ENCODE results near the gene DYNC1I1.
A peak's percentile ranks its signal among the peaks of the same experiment; 100 is the strongest.

DYNC1I1 gene

DNA sequence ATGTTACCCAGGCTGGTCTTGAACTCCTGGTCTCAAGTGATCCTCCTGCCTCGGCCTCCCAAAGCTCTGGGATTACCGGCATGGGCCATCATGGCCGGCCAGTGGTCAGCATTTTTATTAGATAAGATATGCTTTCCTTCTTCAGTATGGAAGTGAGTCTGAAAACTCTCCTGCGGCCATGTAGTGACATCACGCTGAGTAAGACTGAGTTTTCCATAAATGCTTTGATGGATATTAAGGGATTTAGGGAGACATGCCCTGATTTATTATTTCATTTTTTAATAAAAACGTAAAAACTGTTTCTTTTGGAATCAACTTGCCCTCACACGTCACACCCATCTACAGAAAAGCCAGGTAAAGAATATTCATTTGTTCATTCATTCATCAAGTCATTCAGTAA is 48.4 kb downstream of the DYNC1I1 start:
- no peak overlapping the region for H3K4me3 ChIP-seq (ENCODE audit: low read length)
- TF ChIP-seq, protein P1, sequence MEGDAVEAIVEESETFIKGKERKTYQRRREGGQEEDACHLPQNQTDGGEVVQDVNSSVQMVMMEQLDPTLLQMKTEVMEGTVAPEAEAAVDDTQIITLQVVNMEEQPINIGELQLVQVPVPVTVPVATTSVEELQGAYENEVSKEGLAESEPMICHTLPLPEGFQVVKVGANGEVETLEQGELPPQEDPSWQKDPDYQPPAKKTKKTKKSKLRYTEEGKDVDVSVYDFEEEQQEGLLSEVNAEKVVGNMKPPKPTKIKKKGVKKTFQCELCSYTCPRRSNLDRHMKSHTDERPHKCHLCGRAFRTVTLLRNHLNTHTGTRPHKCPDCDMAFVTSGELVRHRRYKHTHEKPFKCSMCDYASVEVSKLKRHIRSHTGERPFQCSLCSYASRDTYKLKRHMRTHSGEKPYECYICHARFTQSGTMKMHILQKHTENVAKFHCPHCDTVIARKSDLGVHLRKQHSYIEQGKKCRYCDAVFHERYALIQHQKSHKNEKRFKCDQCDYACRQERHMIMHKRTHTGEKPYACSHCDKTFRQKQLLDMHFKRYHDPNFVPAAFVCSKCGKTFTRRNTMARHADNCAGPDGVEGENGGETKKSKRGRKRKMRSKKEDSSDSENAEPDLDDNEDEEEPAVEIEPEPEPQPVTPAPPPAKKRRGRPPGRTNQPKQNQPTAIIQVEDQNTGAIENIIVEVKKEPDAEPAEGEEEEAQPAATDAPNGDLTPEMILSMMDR (conservative IDR thresholded peaks at IDR 0.05; ENCODE audit: low read depth, low read length) = no peak
- no peak for DNase-seq (ENCODE audit: low read depth)

DNA sequence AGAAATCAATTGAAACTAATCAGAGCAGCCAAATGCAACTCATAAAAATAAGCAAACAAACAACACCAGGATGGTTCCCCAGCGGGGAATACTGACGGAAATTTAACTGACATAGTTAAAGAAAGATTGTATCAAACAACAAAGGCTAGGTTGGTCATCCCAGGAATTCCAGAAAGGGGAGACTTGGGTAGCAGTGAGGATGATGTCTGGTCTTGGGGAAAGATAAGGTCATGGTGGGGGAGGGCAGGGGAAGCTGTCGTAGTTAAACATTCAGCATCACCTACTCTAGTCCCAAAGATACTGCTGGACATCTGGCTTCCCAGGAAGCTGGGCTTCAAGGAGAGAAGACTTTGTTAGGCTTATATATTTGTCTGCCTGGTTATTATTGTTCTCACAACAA is 50.4 kb downstream of the DYNC1I1 start:
- H3K4me3 ChIP-seq (ENCODE audit: low read length) = no peak overlapping the region
- DNase-seq (ENCODE audit: low read depth) = no peak
- TF ChIP-seq, protein P1 (conservative IDR thresholded peaks at IDR 0.05; ENCODE audit: low read depth, low read length) = no peak

DNA sequence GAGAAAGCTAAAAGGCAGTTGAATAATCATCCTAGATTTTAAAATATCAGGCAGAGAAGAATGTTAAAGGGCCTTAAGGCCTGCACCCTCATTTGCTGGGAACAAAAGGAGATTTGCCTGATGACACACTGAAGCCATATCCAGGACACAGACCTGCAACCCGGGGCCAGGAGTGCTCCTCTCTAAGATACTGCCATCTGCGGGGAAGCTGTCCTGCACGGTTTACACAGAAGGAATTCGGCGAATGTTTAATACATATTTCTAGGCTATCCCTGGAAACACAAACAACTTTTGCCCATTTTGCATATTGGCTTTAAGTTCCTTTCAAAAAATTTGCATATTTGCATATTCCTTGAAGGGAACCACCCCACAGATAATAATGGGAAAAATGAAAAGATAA is 52.3 kb downstream of the DYNC1I1 start:
- TF ChIP-seq, protein P1 (conservative IDR thresholded peaks at IDR 0.05; ENCODE audit: low read depth, low read length) = no peak
- DNase-seq (ENCODE audit: low read depth) = no peak
- H3K4me3 ChIP-seq (ENCODE audit: low read length) = no peak overlapping the region

DNA sequence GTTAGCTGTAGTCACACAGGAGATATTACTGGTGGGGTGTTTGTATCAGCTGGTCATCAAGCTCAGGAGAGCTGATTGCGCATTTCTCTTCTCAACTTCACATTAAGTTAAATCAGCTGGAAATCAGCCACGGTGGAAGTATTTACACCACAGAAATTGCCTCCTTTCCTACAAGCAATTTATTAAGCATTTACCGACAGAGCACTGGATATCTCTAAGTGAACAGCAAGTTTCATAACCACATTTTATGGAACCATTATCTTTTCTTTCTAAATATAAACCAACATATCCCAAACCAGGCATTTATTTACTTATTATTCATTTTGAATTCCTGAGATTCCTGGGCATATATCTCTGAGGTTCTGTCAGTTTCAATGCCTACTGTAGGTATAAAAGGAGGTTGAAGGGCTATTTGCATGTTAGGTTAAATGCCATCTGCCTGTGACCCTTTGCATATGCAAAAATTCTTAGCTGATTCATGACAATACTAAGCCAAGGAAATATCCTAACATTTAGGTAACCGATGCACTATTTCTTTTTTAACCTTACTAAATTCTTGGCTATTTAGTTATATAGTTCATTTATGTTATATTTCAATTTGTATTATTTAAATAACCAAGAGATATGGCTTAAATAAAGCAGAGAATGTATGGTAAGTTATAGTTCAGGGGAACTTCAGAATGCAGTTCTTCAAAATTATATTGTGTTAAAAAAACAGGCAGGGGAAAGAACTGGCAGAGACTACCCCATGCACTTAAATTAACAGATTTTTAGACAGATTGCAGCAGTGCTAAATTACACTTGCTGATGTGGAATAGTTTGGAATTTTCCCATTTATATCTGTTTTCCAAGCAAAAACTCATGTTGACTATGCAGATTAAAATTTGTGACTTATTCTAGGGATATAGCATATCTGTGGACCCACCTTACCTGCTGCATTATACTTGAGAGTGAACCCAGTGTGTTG is 56.8 kb downstream of the DYNC1I1 start:
- DNase-seq (ENCODE audit: low read depth) = no peak
- H3K4me3 ChIP-seq (ENCODE audit: low read length) = no peak overlapping the region
- TF ChIP-seq, protein P1 (conservative IDR thresholded peaks at IDR 0.05; ENCODE audit: low read depth, low read length) = no peak

DNA sequence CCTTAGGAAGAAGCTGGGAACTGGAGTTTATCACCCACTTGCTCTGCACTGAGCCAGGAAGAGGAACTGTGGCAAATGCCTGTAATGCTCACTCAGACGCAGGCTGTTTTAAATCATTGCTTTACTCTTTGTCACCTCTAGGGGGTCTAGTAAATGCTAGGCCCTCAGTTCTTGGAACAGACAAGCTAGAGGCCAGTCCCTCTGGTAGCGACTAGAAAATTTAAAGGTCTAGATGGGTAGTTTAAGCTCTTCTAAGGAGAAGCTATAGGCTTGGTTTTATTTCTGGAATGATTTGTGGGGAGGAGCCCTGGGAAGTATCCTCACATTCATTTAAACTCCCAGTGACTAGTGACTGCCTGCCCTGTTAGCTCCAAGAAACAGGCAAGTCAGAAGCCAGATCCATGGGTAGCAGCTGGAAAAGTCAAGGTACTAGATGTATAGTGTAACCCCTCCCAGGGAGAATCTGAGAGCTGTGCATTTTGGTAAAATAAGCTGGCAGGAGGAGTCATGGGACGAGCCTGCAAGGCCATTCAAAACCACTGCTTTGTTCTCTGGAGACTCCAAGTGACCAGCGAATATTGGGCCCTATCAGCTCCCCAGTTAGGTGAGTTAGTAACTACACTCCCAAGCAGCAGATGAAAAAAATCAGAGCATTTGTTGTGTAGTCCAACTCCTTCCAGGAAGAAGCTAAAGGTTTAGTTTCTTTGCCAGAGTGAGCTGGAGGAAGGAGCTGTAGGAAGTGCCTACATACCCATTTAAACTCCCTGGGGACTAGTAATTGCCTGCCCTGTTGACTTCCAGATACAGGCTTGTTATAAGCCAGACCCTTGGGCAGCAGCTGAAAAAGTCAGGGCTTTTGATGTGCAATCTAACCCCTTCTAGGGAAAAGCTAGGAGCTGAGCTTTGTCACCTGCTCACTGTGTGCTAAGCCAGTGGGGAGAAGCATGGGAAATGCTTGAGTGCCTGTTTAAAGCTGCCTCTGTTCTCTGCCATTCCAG is 68.9 kb downstream of the DYNC1I1 start:
- TF ChIP-seq, protein P1 (conservative IDR thresholded peaks at IDR 0.05; ENCODE audit: low read depth, low read length) = peak; percentile 37
- no peak for DNase-seq (ENCODE audit: low read depth)

DNA sequence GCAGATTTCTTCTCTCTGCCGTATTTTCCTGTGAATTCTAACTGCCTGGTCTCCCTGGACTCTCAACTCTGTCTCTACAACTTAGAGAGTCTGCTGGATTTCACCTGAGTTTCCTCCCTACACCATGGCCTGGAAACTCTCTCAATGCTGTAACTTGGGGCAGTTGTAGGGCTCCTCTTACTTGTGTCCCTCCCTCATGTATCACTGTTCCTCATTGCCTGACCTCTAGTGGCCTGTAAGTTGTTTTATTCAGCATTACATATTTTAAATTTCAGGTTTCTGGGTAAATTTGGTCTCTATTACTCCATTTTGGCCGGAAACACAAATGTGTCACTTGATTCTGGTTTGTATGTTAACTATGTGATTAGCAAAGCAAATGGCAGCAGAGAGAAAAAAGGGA is 70.9 kb downstream of the DYNC1I1 start:
- TF ChIP-seq, protein P1 (conservative IDR thresholded peaks at IDR 0.05; ENCODE audit: low read depth, low read length) = peak; percentile 35
- H3K4me3 ChIP-seq (ENCODE audit: low read length) = no peak overlapping the region
- no peak for DNase-seq (ENCODE audit: low read depth)

More for the DNA sequence above, 68.9 kb downstream of the DYNC1I1 start:
- no peak overlapping the region for H3K4me3 ChIP-seq (ENCODE audit: low read length)
